ENCODE results near the gene UNKL.

Gene UNKL

GRCh38 chr16:1407753-1408152, 6.8 kb downstream of the UNKL start:
- in situ Hi-C loops (cut with MboI; ENCODE audit: low sequenced_read_pairs) = no loop called here

GRCh38 chr16:1403733-1404132, 10.8 kb downstream of the UNKL start:
- in situ Hi-C loops (cut with MboI; ENCODE audit: low sequenced_read_pairs) = no loop called here

- in situ Hi-C loops (cut with MboI; ENCODE audit: low sequenced_read_pairs) = no loop called here
These were observed 11.5 kb downstream of the UNKL start for GRCh38 chr16:1403036-1403435.

- in situ Hi-C loops (cut with MboI; ENCODE audit: low sequenced_read_pairs) = no loop called here
These were observed 12.7 kb downstream of the UNKL start for GRCh38 chr16:1401758-1402154.

- in situ Hi-C loops (cut with MboI; ENCODE audit: low sequenced_read_pairs) = no loop called here
These were observed 13.3 kb downstream of the UNKL start for GRCh38 chr16:1401061-1401757.

GRCh38 chr16:1398826-1399581, 15.5 kb downstream of the UNKL start:
- in situ Hi-C loops (cut with MboI; ENCODE audit: low sequenced_read_pairs) = no loop called here

- in situ Hi-C loops (cut with MboI; ENCODE audit: low sequenced_read_pairs) = no loop called here
These were observed 16.2 kb downstream of the UNKL start for GRCh38 chr16:1398351-1398750.

- in situ Hi-C loops (cut with MboI; ENCODE audit: low sequenced_read_pairs) = no loop called here
These were observed 16.7 kb downstream of the UNKL start for GRCh38 chr16:1397779-1398178.

GRCh38 chr16:1395444-1396031, 19.0 kb downstream of the UNKL start:
- in situ Hi-C loops (cut with MboI; ENCODE audit: low sequenced_read_pairs) = no loop called here

GRCh38 chr16:1394367-1394951, 20.0 kb downstream of the UNKL start:
- in situ Hi-C loops (cut with MboI; ENCODE audit: low sequenced_read_pairs) = no loop called here

GRCh38 chr16:1393613-1394176, 20.8 kb downstream of the UNKL start:
- in situ Hi-C loops (cut with MboI; ENCODE audit: low sequenced_read_pairs) = no loop called here

GRCh38 chr16:1392826-1393225, 21.7 kb downstream of the UNKL start:
- in situ Hi-C loops (cut with MboI; ENCODE audit: low sequenced_read_pairs) = no loop called here

- in situ Hi-C loops (cut with MboI; ENCODE audit: low sequenced_read_pairs) = no loop called here
These were observed 24.2 kb downstream of the UNKL start for GRCh38 chr16:1390239-1390779.

- in situ Hi-C loops (cut with MboI; ENCODE audit: low sequenced_read_pairs) = no loop called here
These were observed 24.7 kb downstream of the UNKL start for GRCh38 chr16:1389762-1390161.

GRCh38 chr16:1387331-1387730, 27.2 kb downstream of the UNKL start:
- in situ Hi-C loops (cut with MboI; ENCODE audit: low sequenced_read_pairs) = no loop called here

GRCh38 chr16:1385232-1385631, 29.3 kb downstream of the UNKL start:
- in situ Hi-C loops (cut with MboI; ENCODE audit: low sequenced_read_pairs) = no loop called here

- in situ Hi-C loops (cut with MboI; ENCODE audit: low sequenced_read_pairs) = no loop called here
These were observed 30.9 kb downstream of the UNKL start for GRCh38 chr16:1383556-1383955.

- in situ Hi-C loops (cut with MboI; ENCODE audit: low sequenced_read_pairs) = no loop called here
These were observed 32.7 kb downstream of the UNKL start for GRCh38 chr16:1381612-1382406.

- in situ Hi-C loops (cut with MboI; ENCODE audit: low sequenced_read_pairs) = no loop called here
These were observed 34.3 kb downstream of the UNKL start for GRCh38 chr16:1380195-1380594.

- in situ Hi-C loops (cut with MboI; ENCODE audit: low sequenced_read_pairs) = no loop called here
These were observed 35.0 kb downstream of the UNKL start for GRCh38 chr16:1379304-1380076.
